NT2/D1 (cell line): Measurements from ENCODE around the gene CA4.

Source experiments
- YY1 ChIP-seq: IDR thresholded peaks from 2 replicates; pipeline ENCODE4 v1.6.1; 2011; ENCODE audit not compliant: insufficient read length, insufficient read depth
- ZNF274 ChIP-seq: IDR thresholded peaks from 2 replicates; pipeline ENCODE4 v1.6.1; 2011; ENCODE audit warnings: mild to moderate bottlenecking, low read depth, low read length

GRCh38 chr17:60134396-60135150 lies 15.2 kb upstream of the CA4 start:
- TF ChIP-seq YY1, result no peak
- no peak for TF ChIP-seq ZNF274
